HG02642 (cell line): ENCODE data around the gene UBASH3B.
"Not testable (repeated sequence)": the region's sequence is repeated elsewhere in the genome, so short reads cannot be mapped to it uniquely, and the experiment has no call there.

Source experiments
- ATAC-seq: cut with Tn5 transposase; IDR thresholded peaks from one replicate; pipeline ENCODE4 v1.9.1; 2021; ENCODE audit warnings: mild to moderate bottlenecking; ENCODE audit not compliant: unreplicated experiment, poor library complexity

The UBASH3B gene

GRCh38 chr11:122727101-122727929 lies 71.8 kb downstream of the UBASH3B start:
- ATAC-seq, result peak; percentile 79

DNA sequence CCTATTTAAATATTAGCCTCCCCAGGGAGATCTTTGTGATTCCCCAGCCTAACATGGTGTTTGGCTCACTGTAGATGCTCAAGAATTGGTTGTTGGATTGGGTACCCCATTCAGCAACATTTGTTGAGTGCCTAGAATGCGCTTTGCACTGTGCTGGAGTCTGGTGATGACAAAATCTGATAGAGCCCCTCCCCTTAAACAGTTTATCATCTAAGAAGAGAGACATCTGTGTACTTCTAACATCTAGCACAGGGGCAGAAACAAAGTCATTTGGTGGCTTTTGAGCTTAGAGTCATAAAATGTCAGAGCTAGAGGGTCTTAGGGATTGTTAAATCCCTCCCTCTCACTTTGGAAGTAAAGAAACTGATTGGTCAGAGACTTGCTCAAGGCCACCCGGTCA lies 73.0 kb downstream of the UBASH3B start:
- ATAC-seq, result no peak

DNA sequence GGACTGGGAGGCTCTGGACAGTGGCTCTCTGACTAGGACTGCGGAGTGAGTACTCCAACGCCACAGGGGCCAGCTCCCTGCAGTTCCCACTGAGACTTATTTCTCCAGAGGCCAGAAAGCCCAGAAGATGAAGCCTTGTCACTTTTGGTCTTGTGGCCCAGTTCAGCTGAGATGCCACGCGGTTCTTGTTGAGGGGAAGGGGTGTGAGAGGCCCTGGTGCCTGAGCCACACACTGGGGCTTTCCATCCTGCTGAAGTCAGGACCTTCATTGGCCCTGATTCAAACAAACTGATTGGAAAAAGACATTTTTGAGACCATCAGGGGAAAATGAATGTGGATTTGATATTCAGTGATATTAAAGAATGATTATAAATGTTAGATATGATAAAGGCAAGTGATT lies 73.6 kb downstream of the UBASH3B start:
- no peak for ATAC-seq

DNA sequence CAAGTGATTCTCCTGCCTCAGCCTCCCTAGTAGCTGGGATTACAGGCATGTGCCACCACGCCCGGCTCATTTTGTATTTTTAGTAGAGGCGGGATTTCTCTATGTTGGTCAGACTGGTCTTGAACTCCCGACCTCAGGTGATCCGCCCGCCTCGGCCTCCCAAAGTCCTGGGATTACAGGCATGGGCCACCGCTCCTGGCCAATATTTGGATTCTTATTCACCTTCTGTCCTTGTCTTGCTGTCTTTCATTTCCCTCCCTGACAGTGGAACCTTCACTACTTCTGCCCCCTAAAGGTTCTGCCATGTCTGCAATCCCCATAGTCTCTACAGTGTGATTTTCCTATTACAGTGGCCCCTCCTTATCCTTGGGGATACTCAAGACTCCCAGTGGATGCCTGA lies 75.2 kb downstream of the UBASH3B start:
- ATAC-seq, result not testable (repeated sequence)

DNA sequence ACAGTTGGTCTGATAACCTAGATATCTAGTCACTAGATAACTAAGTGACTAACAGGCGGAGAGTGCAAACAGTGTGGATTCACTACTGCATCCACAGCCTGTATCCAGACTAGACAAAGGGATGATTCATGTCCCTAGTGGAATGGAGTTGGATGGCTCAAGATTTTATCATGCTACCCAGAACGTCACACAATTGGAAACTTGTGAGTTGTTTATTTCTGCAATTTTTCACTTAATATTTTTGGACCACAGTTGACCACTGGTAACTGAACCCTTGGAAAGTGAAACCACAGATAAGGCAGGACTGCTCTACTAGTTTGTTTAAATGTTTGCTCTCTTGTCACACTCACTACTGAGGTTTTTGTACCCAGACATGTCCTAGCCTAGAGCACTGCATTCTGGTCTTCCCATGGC lies 76.0 kb downstream of the UBASH3B start:
- no peak for ATAC-seq

GRCh38 chr11:122732342-122733315 lies 77.1 kb downstream of the UBASH3B start:
- no peak for ATAC-seq

GRCh38 chr11:122733318-122733717 lies 77.8 kb downstream of the UBASH3B start:
- no peak for ATAC-seq

DNA sequence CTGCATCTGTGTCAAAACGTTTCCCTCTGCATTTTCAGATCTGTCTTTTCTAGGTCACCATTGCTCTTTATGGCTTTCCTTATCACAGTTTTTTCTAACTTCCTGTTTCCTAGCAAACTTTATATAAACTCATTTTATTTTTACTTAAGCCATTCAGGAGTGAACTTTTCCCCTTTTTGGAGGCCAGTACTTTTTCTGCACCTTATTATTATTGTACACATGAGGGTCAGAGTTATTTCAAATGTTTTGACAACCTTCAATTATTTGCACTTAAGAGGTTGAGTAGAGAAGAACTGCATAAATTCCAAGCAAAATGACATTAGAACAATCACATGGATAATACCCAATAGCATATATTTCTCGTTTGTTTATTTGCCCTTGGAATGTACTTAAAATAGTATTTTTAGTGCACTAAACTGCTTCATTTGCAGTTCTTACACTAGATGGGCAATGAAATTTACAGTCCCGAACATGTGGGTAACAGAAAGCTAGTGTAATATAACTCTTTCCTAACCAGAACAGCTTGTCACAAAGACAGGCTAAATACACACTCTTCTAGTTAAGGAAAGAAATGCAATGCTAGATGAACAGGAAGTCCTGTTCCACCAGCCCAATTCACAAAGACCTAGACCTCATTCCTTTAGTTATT lies 79.5 kb downstream of the UBASH3B start:
- ATAC-seq, result no peak

- ATAC-seq, result no peak
These were observed 82.6 kb downstream of the UBASH3B start for GRCh38 chr11:122737951-122738693.

DNA sequence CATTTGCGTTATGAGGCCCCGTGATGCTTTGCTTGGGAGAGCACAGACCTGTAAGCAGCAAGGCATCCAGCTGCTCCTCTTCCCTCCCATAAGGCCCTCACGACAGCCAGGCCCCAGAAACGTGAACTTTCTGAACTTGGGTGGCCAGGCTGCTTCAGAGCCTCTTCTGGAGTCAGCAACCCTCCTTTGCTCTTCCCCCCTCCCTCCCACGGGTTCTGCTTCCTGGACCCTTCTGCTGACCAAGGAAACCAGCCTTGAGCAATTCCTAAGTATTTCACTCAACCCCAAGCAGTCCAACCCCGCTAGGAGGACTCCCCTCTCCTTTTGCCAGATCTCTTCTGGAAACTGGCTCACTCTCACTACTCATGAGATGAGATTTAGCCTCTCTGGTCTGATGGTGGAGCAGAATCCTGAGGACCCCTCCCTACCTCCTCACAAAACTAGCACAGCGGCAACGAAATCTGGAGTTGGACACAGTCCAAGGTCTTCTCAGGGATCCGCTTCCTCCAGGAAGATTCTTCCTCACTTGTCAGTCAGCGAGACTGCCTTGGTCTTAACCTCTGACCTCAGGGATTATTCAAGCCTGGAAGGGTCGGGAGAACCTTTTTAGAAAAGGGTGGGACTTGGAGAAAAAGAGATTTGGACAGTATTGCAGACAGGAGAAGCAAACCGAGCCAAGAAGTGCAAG lies 86.2 kb downstream of the UBASH3B start:
- no peak for ATAC-seq

DNA sequence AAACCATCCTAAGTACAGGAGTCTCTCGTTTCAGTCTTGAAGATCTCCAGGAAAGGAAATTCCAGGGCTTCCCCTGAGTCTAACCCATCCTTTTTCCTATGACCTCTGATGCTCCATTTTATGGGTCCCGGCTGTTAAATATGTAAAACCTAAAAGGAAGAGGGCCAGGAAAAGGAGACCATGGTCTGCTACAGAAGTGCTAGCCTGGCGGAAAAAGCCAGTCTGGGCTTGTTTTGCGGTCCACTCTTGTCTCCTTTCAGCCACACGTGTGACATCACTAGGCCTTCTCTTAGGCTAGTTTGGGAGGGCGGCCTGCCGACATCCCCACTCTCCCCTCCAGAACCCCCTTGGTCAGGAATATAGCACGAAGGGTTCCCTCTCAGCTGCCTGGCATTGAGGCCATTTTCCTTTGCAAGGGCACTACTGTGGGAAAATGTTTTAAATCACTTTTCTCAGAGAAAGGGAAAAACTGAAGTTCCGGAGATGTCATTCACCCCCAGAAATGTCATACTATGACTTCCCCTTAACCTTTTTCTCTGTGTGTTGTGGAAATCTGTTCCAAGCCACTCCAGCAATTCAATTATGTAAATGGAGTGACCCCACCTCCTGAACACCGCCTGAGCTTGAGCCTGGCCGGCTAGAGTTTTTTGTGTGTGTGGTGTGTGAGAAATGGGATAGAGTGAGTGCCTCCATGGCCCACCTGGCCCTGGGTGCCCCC lies 86.9 kb downstream of the UBASH3B start:
- no peak for ATAC-seq

- ATAC-seq, result no peak
These were observed 87.7 kb downstream of the UBASH3B start for GRCh38 chr11:122743097-122743741.

DNA sequence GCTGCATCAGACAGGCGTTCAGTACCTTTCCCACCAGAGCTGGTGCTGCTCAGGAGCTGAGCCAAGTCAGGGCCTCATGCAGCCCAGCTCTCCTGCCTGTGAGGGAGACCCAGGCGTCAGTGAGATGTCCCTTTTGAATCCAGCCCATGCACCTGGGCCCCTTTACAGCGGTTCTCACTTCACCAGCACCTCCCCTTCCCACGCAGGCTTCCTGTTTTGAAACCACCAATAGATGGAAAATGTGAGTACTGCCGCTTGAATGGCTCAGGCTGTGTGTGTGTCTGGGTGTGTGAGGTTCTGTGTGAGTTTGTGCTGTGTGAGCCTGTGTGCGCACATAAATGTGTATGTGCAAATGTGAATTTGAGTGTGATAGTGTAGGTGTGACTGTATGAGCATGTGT lies 88.4 kb downstream of the UBASH3B start:
- peak; percentile 64 for ATAC-seq

GRCh38 chr11:122744357-122744756 lies 88.8 kb downstream of the UBASH3B start:
- ATAC-seq, result no peak

DNA sequence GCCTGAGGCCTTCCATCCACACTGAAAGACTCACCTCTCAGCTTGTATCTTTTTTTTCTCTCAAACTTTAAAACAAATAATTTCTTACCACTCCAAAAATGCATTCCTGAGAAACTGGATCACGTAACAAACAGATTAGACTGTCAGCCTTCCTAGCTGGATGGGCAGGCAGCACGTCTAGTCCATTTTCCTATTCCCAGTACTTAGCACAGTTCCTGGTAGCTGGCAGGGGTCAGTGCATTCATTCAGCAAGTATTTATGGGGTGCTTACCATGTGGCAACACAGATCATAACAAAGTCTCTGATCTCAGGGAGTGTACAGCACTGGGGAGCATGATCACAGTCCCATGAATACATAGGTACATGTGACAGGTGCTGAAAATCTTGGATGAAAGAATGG lies 89.6 kb downstream of the UBASH3B start:
- no peak for ATAC-seq

DNA sequence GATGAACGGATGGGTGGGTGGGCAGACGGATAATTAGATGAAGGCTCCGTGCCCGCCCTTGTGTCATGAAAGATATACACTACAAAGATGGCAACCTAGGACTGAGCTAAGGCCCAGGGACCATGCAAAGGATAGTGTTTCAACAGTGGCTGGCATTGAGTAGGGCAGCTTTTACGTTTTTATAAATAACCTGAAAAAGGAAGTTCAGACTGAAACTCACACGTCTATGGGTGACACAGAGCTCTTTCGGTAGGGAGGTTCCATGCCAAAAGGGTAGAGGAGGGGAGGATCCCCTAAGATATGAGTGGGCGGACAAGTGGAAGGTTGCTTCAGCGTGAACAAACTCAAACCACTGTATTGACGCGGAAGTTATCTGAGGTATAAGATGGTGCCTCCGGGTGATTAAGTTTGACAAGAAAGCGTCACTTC lies 90.5 kb downstream of the UBASH3B start:
- ATAC-seq, result peak; percentile 72

GRCh38 chr11:122746611-122747244 lies 91.2 kb downstream of the UBASH3B start:
- no peak for ATAC-seq

- no peak for ATAC-seq
These were observed 91.8 kb downstream of the UBASH3B start for GRCh38 chr11:122747351-122747781.
